H9 (cell line): Measurements from ENCODE around the gene TMEM204. TPM values are rescaled to one million over a fixed set of nuclear protein-coding genes. Genes with fewer than 3 reads are reported as not detected.

ENCODE experiments used
- DNase-seq: peaks from one replicate; pipeline ENCODE4 v3.0.0-alpha.2; 2017
- H2AFZ ChIP-seq: one replicate; pipeline ENCODE4 v1.6.1; 2013; ENCODE audit warnings: mild to moderate bottlenecking, low read length, control low read depth, moderate library complexity
- H2AK5ac ChIP-seq: 2 replicates; pipeline ENCODE4 v1.6.1; 2013; ENCODE audit warnings: low read length, control low read depth, mixed read lengths; ENCODE audit not compliant: insufficient read length
- H2BK120ac ChIP-seq: one replicate; pipeline ENCODE4 v1.6.1; 2013; ENCODE audit warnings: low read depth, mild to moderate bottlenecking, low read length, control low read depth, inconsistent platforms; ENCODE audit not compliant: poor library complexity, severe bottlenecking
- H2BK12ac ChIP-seq: 2 replicates; pipeline ENCODE4 v1.6.1; 2013; ENCODE audit warnings: low read length, control low read depth, mixed read lengths, low read depth; ENCODE audit not compliant: insufficient read length
- H2BK15ac ChIP-seq: 2 replicates; pipeline ENCODE4 v1.6.1; 2013; ENCODE audit warnings: low read depth, low read length, control low read depth
- H2BK20ac ChIP-seq: one replicate; pipeline ENCODE4 v1.6.1; 2013; ENCODE audit warnings: low read depth, mild to moderate bottlenecking, low read length, control low read depth, inconsistent platforms; ENCODE audit not compliant: poor library complexity, severe bottlenecking
- H2BK5ac ChIP-seq: 2 replicates; pipeline ENCODE4 v1.6.1; 2013; ENCODE audit warnings: low read length, control low read depth, mixed read lengths; ENCODE audit not compliant: insufficient read length
- H3K14ac ChIP-seq: 2 replicates; pipeline ENCODE4 v1.6.1; 2013; ENCODE audit warnings: low read length, control low read depth; ENCODE audit not compliant: insufficient read depth
- H3K18ac ChIP-seq: 2 replicates; pipeline ENCODE4 v1.6.1; 2013; ENCODE audit warnings: low read depth, mild to moderate bottlenecking, mixed read lengths, low read length, control low read depth; ENCODE audit not compliant: insufficient read length
- H3K23ac ChIP-seq: 2 replicates; pipeline ENCODE4 v1.6.1; 2013; ENCODE audit warnings: low read length, control low read depth, mixed read lengths, low read depth; ENCODE audit not compliant: insufficient read length
- H3K23me2 ChIP-seq: 2 replicates; pipeline ENCODE4 v1.6.1; 2013; ENCODE audit warnings: low read depth, mild to moderate bottlenecking, mixed read lengths, low read length, control low read depth; ENCODE audit not compliant: insufficient read length, poor library complexity, severe bottlenecking
- H3K27ac ChIP-seq: 2 replicates; pipeline ENCODE4 v1.5.1; 2013; ENCODE audit warnings: low read length, control low read depth, mixed read lengths, low read depth; ENCODE audit not compliant: insufficient read length
- H3K27me3 ChIP-seq: 2 replicates; pipeline ENCODE4 v1.6.1; 2013; ENCODE audit warnings: low read length, control low read depth, inconsistent platforms; ENCODE audit not compliant: insufficient read depth
- H3K4ac ChIP-seq: 2 replicates; pipeline ENCODE4 v1.6.1; 2013; ENCODE audit warnings: low read depth, mild to moderate bottlenecking, control low read depth, inconsistent platforms, low read length, moderate library complexity
- H3K4me1 ChIP-seq: 2 replicates; pipeline ENCODE4 v1.6.1; 2013; ENCODE audit warnings: low read length, control low read depth, inconsistent platforms; ENCODE audit not compliant: insufficient read depth
- H3K4me2 ChIP-seq: 2 replicates; pipeline ENCODE4 v1.6.1; 2013; ENCODE audit warnings: low read length, control low read depth, mixed read lengths; ENCODE audit not compliant: insufficient read length, insufficient read depth
- H3K56ac ChIP-seq: 2 replicates; pipeline ENCODE4 v1.6.1; 2013; ENCODE audit warnings: low read depth, mild to moderate bottlenecking, mixed read lengths, low read length, control low read depth; ENCODE audit not compliant: insufficient read length
- H3K79me1 ChIP-seq: 2 replicates; pipeline ENCODE4 v1.6.1; 2013; ENCODE audit warnings: low read depth, mild to moderate bottlenecking, moderate library complexity, low read length, control low read depth, inconsistent platforms; ENCODE audit not compliant: insufficient read depth, poor library complexity, severe bottlenecking
- H3K79me2 ChIP-seq: 2 replicates; pipeline ENCODE4 v1.6.1; 2013; ENCODE audit warnings: low read length, control low read depth, inconsistent platforms; ENCODE audit not compliant: insufficient read depth
- H3K9ac ChIP-seq: 2 replicates; pipeline ENCODE4 v1.6.1; 2013; ENCODE audit warnings: low read length, control low read depth, mixed read lengths; ENCODE audit not compliant: insufficient read length; ENCODE audit errors: extremely low read depth
- H3K9me3 ChIP-seq: one replicate; pipeline ENCODE4 v1.6.1; 2013; ENCODE audit warnings: low read depth, low read length, inconsistent platforms; ENCODE audit not compliant: control insufficient read depth
- H3T11ph ChIP-seq: one replicate; pipeline ENCODE4 v1.6.1; 2013; ENCODE audit warnings: mild to moderate bottlenecking, low read length, control low read depth, inconsistent platforms
- H4K20me1 ChIP-seq: one replicate; pipeline ENCODE4 v1.6.1; 2013; ENCODE audit not compliant: control insufficient read depth, insufficient read length, insufficient read depth
- H4K5ac ChIP-seq: 2 replicates; pipeline ENCODE4 v1.6.1; 2013; ENCODE audit warnings: low read depth, mild to moderate bottlenecking, mixed read lengths, low read length, control low read depth; ENCODE audit not compliant: insufficient read length
- H4K8ac ChIP-seq: replicated peaks from 2 replicates; pipeline ENCODE4 v1.6.1; 2013; ENCODE audit warnings: low read length, control low read depth, mixed read lengths, low read depth; ENCODE audit not compliant: insufficient read length
- H4K91ac ChIP-seq: 2 replicates; pipeline ENCODE4 v1.6.1; 2013; ENCODE audit warnings: low read depth, mild to moderate bottlenecking, moderate library complexity, mixed read lengths, low read length, control low read depth; ENCODE audit not compliant: insufficient read length
- H3K27ac Mint-ChIP-seq, 3 experiments: 2 replicates in 2 of 3; 3 replicates in 1 of 3; pipeline ENCODE4 v1.8.0; 2020 to 2021; ENCODE audit warnings: mixed read lengths in 3 of 3, mild to moderate bottlenecking in 1 of 3, moderate library complexity in 1 of 3
- H3K27me3 Mint-ChIP-seq: 2 replicates; pipeline ENCODE4 v1.8.0; 2021; ENCODE audit warnings: low read depth, mild to moderate bottlenecking, moderate library complexity, mixed read lengths
- H3K36me3 Mint-ChIP-seq, 3 experiments: 2 replicates in 2 of 3; 3 replicates in 1 of 3; pipeline ENCODE4 v1.8.0; 2020 to 2021; ENCODE audit warnings: low read depth in 3 of 3, mixed read lengths in 3 of 3; ENCODE audit not compliant: insufficient read depth in 1 of 3
- H3K4me1 Mint-ChIP-seq, 2 experiments: 2 replicates each; pipeline ENCODE4 v1.8.0; 2020; ENCODE audit warnings: mixed read lengths in 2 of 2
- H3K4me3 Mint-ChIP-seq, 2 experiments: 2 replicates in 1 of 2; 3 replicates in 1 of 2; pipeline ENCODE4 v1.8.0; 2020 to 2021; ENCODE audit warnings: mild to moderate bottlenecking in 2 of 2, mixed read lengths in 2 of 2, moderate library complexity in 1 of 2
- H3K9me3 Mint-ChIP-seq, 2 experiments: 2 replicates in 1 of 2; 3 replicates in 1 of 2; pipeline ENCODE4 v1.8.0; 2020; ENCODE audit warnings: mild to moderate bottlenecking in 2 of 2, mixed read lengths in 2 of 2, moderate library complexity in 1 of 2
- CTCF ChIP-seq: fragments of 200-600 bp; sonication (generic); conservative IDR thresholded peaks from 3 replicates; pipeline ENCODE4 v1.8.0; 2021; ENCODE audit warnings: antibody characterized with exemption, mild to moderate bottlenecking
- WGBS: extraction: QIAGEN DNeasy Blood & Tissue Kit; methylation state at CpG from one replicate; pipeline ENCODE4 v1.1.7; 2013; ENCODE audit warnings: missing lambda C conversion rate, low lambda C conversion rate, mixed read lengths; ENCODE audit not compliant: insufficient read length; ENCODE audit errors: extremely low coverage; 5-methylcytosine and 5-hydroxymethylcytosine counted together
- total RNA-seq: library from RNA; stranded (reverse); gene quantifications from 2 replicates; pipeline ENCODE4 v1.2.1, GENCODE V29; 2021

Gene TMEM204
- total RNA-seq, 1 experiment from 2014 or later: not detected

GRCh38 chr16:1526608-1527555 is 6.6 kb upstream of the TMEM204 start:
- Histone ChIP-seq H3K23ac (no peak overlapping the region), H2BK12ac (no peak overlapping the region), H3K23me2 (no peaks in the 10 kb centered on the region), H3T11ph (no peak overlapping the region), H2BK5ac (no peak overlapping the region), H3K9me3 (no peaks in the 10 kb centered on the region), H4K8ac (no peak overlapping the region), H3K79me1 (no peaks in the 10 kb centered on the region), H2AK5ac (no peak overlapping the region), H3K4me2 (no peak overlapping the region), H2BK20ac (no peak overlapping the region), H4K91ac (no peak overlapping the region), H3K14ac (no peak overlapping the region; the same call in 1 of the 2 replicates), H3K56ac (no peak overlapping the region), H3K4ac (no peak overlapping the region), H2BK120ac (no peak overlapping the region), H4K20me1 (no peaks in the 10 kb centered on the region), H3K18ac (no peak overlapping the region), H4K5ac (no peak overlapping the region), H3K9ac (no peak overlapping the region), H3K27ac (no peak overlapping the region), H2AFZ (no peak overlapping the region), H3K27me3 (no peaks in the 10 kb centered on the region), H2BK15ac (no peak overlapping the region), H3K4me1 (no peaks in the 10 kb centered on the region), H3K79me2 (no peaks in the 10 kb centered on the region)
- Mint-ChIP-seq H3K9me3 (no peaks in the 10 kb centered on the region; a peak in 1 of 5 replicates), H3K4me1 (no peaks in the 10 kb centered on the region; a peak in 1 of 4 replicates), H3K4me3 (no peak overlapping the region), H3K27me3 (no peaks in the 10 kb centered on the region), H3K36me3 (peaks cover 0 to 9% (median 0%) of the 10 kb centered on the region in 3 experiments; a peak in 2 of 7 replicates), H3K27ac (no peak overlapping the region)
- DNase-seq: no peak
- TF ChIP-seq CTCF: no peak
- WGBS: no CpG with 5 or more reads among the region's 38 CpGs
